ENCODE measurements around the gene CYTL1.

The CYTL1 gene

GRCh38 chr4:4981427-4981826 is 37.8 kb downstream of the CYTL1 start:
- no peak overlapping the region for H3K4me3 ChIP-seq (ENCODE audit: low read depth, low read length)
- no peak for DNase-seq (ENCODE audit: low read depth)

DNA sequence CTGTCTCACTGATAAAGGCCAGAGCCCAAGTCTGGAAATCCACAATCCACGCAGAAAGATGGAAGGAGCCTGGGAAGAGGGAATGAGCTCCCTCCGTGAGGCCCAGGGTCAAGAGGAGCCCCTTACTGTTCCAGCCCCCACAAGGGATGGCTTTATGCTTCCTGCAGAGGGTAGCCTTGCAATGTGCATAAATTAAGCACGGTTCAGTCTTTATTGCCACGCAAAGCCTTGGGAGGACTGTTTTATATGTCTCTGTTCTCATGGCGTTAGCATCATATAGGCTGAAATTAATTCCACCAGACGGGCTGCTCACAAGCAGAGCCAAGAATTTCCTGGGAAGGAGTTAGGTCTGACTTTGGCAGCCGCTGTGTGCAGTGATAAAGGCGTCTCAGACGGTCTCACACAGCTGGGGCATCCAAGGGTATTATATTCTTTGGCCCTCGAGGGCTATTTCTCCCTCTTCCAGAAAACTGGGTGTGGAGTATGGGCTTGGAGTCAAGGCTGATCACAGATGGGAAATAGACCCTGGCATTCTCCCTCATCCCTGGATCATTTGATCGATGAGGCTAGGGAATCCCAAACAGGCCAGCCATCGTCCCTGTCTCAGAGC is 38.5 kb downstream of the CYTL1 start:
- no peak for DNase-seq (ENCODE audit: low read depth)
- H3K4me3 ChIP-seq (ENCODE audit: low read depth, low read length), result no peak overlapping the region

DNA sequence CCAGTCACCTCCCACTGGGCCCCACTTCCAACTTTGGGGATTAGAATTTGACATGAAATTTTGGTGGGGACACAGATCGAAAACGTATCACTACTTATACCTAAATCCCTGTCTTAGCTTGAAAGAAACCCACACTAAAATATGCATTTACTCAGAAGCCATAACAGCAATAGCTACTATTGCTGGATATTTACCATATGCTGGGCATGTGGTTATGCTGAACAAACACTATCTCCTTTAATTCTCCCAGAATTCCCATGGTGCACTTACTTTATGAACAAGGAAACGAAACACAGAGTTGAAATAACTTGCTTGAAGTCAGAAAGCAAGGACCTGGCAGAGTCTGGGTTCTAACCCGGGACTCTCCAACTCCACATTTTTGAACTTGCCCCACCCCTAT is 39.3 kb downstream of the CYTL1 start:
- no peak for DNase-seq (ENCODE audit: low read depth)
- no peak overlapping the region for H3K4me3 ChIP-seq (ENCODE audit: low read depth, low read length)

- no peak overlapping the region for H3K4me3 ChIP-seq (ENCODE audit: low read depth, low read length)
- DNase-seq (ENCODE audit: low read depth), result no peak
Measured at GRCh38 chr4:4974727-4975126, 44.5 kb downstream of the CYTL1 start.

GRCh38 chr4:4971796-4972195 is 47.5 kb downstream of the CYTL1 start:
- no peak for DNase-seq (ENCODE audit: low read depth)
- no peak overlapping the region for H3K4me3 ChIP-seq (ENCODE audit: low read depth, low read length)

- H3K4me3 ChIP-seq (ENCODE audit: low read depth, low read length), result no peak overlapping the region
- no peak for DNase-seq (ENCODE audit: low read depth)
Measured at GRCh38 chr4:4969298-4969697, 50.0 kb downstream of the CYTL1 start.

DNA sequence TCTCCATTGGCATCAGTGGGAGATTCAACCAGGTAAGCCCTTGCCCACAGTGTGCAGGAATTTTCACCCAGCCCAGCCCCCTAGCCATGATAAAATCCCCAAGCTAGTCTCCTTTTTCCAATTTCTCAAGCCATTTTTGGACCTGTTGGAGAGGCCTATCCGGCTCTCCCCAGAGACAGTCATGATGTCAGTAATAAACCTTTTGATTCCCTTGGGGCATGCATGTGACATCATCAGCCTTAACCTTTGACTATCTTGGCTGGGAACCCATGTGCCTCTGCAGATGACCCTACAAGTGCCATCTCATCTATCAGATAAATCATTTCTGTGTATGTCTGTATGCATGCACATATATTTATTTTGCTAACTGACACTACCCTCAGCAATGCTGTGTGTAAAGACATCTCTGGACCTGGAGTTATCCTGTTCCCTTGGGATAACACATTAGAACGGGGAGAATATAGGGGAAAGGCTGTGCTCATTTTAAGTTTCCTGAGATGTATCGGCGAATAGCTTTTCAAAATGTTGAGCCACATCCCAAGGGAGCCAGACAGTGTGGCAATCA is 51.0 kb downstream of the CYTL1 start:
- no peak overlapping the region for H3K4me3 ChIP-seq (ENCODE audit: low read depth, low read length)
- no peak for DNase-seq (ENCODE audit: low read depth)
